Smooth muscle cell of the coronary artery (primary cell): ENCODE data around the gene MEST. TPM values are rescaled to one million over a fixed set of nuclear protein-coding genes. Genes with fewer than 3 reads are reported as not detected.

ENCODE experiments used
- total RNA-seq: library from RNA; depleted of rRNA; stranded (reverse); fragments of >200 nt; gene quantifications from 2 replicates; pipeline ENCODE4 v1.2.3, GENCODE V29; 2014; ENCODE audit warnings: low replicate concordance

The MEST gene, protein sequence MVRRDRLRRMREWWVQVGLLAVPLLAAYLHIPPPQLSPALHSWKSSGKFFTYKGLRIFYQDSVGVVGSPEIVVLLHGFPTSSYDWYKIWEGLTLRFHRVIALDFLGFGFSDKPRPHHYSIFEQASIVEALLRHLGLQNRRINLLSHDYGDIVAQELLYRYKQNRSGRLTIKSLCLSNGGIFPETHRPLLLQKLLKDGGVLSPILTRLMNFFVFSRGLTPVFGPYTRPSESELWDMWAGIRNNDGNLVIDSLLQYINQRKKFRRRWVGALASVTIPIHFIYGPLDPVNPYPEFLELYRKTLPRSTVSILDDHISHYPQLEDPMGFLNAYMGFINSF
- 197 and 248 TPM in 2 replicates for total RNA-seq

DNA sequence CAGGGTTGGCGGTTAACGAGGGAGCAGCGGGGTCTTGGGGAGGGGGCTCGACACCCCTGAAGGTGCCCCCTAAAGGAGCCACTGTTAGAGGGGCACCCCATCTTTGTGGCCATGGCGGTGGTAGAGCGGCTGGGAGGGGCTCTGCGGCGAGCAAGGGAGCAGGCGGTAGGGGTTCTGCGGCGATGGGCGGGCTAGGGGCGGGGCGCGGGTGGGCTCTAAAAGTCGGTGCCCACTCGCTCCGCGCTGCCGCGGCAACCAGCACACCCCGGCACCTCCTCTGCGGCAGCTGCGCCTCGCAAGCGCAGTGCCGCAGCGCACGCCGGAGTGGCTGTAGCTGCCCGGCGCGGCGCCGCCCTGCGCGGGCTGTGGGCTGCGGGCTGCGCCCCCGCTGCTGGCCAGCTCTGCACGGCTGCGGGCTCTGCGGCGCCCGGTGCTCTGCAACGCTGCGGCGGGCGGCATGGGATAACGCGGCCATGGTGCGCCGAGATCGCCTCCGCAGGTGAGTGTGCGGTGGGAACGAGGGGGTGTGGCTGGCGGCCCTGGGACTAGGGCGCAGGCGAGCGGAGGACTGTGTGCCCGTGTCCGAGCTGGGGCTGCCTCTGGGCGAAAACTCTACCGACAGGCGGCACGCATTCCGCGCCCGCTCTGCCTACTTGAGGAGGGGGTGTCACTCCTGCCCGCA lies at the start of gene MEST:
Gene MEST (plus strand): TSS at position 245 of the 682 bp plus-strand sequence. CDS start 229 bp downstream, at position 474.

Other genes starting within 250 kb of the MEST start
- 0.08 TPM in 1 of 2 replicates, not detected in the other for gene CPA2, start 225.2 kb upstream of the MEST start, total RNA-seq
- 52.9 and 72.7 TPM in 2 replicates for gene CPA4, start 198.9 kb upstream of the MEST start, total RNA-seq
- 0.08 and 0.12 TPM in 2 replicates for gene CPA5, start 147.3 kb upstream of the MEST start, total RNA-seq
- gene CPA1, start 111.6 kb upstream of the MEST start, total RNA-seq: 0.15 and 0.35 TPM in 2 replicates
- gene CEP41, start 51.1 kb upstream of the MEST start, total RNA-seq: 7.5 TPM in 2 replicates
- 21.4 and 28.7 TPM in 2 replicates for gene COPG2, start 176.7 kb downstream of the MEST start, total RNA-seq
- gene TSGA13, start 194.5 kb downstream of the MEST start, total RNA-seq: not detected in 2 replicates
- gene KLF14, start 242.1 kb downstream of the MEST start, total RNA-seq: not detected in 2 replicates